Smooth muscle cell of the coronary artery (primary cell): ENCODE data around the gene SFRP2. TPM values are rescaled to one million over a fixed set of nuclear protein-coding genes. Genes with fewer than 3 reads are reported as not detected.

Experiments
- total RNA-seq: library from RNA; depleted of rRNA; stranded (reverse); fragments of >200 nt; gene quantifications from 2 replicates; pipeline ENCODE4 v1.2.3, GENCODE V29; 2014; ENCODE audit warnings: low replicate concordance

The SFRP2 gene, protein sequence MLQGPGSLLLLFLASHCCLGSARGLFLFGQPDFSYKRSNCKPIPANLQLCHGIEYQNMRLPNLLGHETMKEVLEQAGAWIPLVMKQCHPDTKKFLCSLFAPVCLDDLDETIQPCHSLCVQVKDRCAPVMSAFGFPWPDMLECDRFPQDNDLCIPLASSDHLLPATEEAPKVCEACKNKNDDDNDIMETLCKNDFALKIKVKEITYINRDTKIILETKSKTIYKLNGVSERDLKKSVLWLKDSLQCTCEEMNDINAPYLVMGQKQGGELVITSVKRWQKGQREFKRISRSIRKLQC
- under 0.01 TPM in 1 of 2 replicates, not detected in the other for total RNA-seq

GRCh38 chr4:153788413-153789276 lies at the start of gene SFRP2:
Gene SFRP2 (minus strand): TSS chr4:153789083. CDS start chr4:153788835, 248 bp downstream.

GRCh38 chr4:153759407-153760316 lies 29.2 kb downstream of the SFRP2 start, which contains the start of gene RNF175:
Gene RNF175 (minus strand): TSS chr4:153760024. CDS start chr4:153759862, 162 bp downstream.

Other genes with a start within 250 kb of the SFRP2 start
- gene TLR2, start 104.8 kb downstream of the SFRP2 start, total RNA-seq, result 0.12 TPM in 1 of 2 replicates, not detected in the other
- 0.12 TPM in 1 of 2 replicates, not detected in the other for gene RNF175, start 29.1 kb downstream of the SFRP2 start, total RNA-seq